Fibroblast of villous mesenchyme (primary cell): ENCODE results near the gene KIF6. TPM values are rescaled to one million over a fixed set of nuclear protein-coding genes. Genes with fewer than 3 reads are reported as not detected.

Experiments used
- DNase-seq: peaks from one replicate; pipeline ENCODE4 v3.0.0-alpha.2; 2010; ENCODE audit warnings: low read depth
- H3K4me3 ChIP-seq: 2 replicates; pipeline ENCODE4 v1.5.1; 2011; ENCODE audit warnings: low read depth, mild to moderate bottlenecking, low read length
- CTCF ChIP-seq: IDR thresholded peaks from 2 replicates; pipeline ENCODE4 v1.5.1; 2012; ENCODE audit warnings: low read depth, mild to moderate bottlenecking, low read length; ENCODE audit not compliant: insufficient read depth
- total RNA-seq: library from RNA; depleted of rRNA; stranded (reverse); fragments of >200 nt; gene quantifications from 2 replicates; pipeline ENCODE4 v1.2.3, GENCODE V29; 2012

KIF6 gene
- total RNA-seq, 1 donor, result 0.43 TPM

GRCh38 chr6:39441301-39441700 is 283.9 kb downstream of the KIF6 start:
- no peak for TF ChIP-seq CTCF
- no peak overlapping the region for H3K4me3 ChIP-seq
- DNase-seq, result no peak

- no peak for DNase-seq
- TF ChIP-seq CTCF, result no peak
These were observed 285.2 kb downstream of the KIF6 start for GRCh38 chr6:39440039-39440426.

GRCh38 chr6:39439342-39440038 is 285.7 kb downstream of the KIF6 start:
- TF ChIP-seq CTCF, result no peak

More at GRCh38 chr6:39440039-39440426, 285.2 kb downstream of the KIF6 start:
- H3K4me3 ChIP-seq, result no peak overlapping the region

DNA sequence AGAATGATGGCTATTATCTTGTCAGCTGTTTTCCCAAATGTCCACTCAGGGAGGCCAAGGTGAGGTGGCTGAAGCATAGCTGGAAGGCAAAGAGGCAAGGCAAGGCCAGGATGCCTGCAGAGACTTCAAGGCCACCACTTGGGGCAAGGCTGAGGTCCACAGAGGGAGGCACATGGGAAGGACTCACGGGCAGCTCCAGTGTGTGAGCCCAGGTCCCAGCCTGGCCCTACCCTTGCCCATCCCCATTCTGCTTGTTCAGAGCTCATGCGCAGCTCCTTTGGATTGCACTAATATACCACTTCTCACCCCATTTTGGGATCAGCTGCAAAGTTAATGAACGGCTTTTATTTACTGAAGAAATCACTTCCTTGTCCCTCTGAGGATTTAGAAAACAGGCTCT is 291.6 kb downstream of the KIF6 start:
- no peak for DNase-seq
- H3K4me3 ChIP-seq, result no peak overlapping the region
- no peak for TF ChIP-seq CTCF

More at GRCh38 chr6:39439342-39440038, 285.7 kb downstream of the KIF6 start:
- no peak overlapping the region for H3K4me3 ChIP-seq
- DNase-seq, result no peak

- no peak for TF ChIP-seq CTCF
- no peak overlapping the region for H3K4me3 ChIP-seq
- DNase-seq, result no peak
These were observed 292.7 kb downstream of the KIF6 start for GRCh38 chr6:39432330-39433025.

GRCh38 chr6:39430871-39431523 is 294.2 kb downstream of the KIF6 start:
- TF ChIP-seq CTCF, result no peak
- H3K4me3 ChIP-seq, result no peak overlapping the region
- no peak for DNase-seq
